Measurements from ENCODE around the gene APOBEC3C.
"Not testable (repeated sequence)": the region's sequence is repeated elsewhere in the genome, so short reads cannot be mapped to it uniquely, and the experiment has no call there.

Gene APOBEC3C

DNA sequence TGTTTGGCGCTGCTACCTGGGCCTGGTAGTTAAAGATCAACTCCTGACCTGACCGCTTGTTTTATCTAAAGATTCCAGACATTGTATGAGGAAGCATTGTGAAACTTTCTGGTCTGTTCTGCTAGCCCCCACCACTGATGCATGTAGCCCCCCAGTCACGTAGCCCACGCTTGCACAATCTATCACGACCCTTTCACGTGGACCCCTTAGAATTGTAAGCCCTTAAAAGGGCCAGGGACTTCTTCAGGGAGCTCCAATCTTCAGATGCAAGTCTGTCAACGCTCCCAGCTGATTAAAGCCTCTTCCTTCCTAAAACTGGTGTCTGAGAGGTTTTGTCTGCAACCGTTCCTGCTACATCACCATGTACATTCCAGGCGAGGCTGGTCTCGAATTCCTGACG lies 41.6 kb downstream of the APOBEC3C start:
- H3K4me2 ChIP-seq (ENCODE audit: low read length) = no peak overlapping the region
- H3K27me3 ChIP-seq (ENCODE audit: control insufficient read depth, insufficient read depth, low read length) = peaks cover 16% of the 10 kb centered on the region
- no peak overlapping the region for H3K4me3 ChIP-seq (ENCODE audit: low read length)
- H3K9ac ChIP-seq (ENCODE audit: low read depth, low read length) = no peak overlapping the region
- H3K36me3 ChIP-seq (ENCODE audit: insufficient read depth, low read length) = no peaks in the 10 kb centered on the region
- no peaks in the 10 kb centered on the region for H3K4me1 ChIP-seq (ENCODE audit: control insufficient read depth, insufficient read depth, low read length)
- H3K9me3 ChIP-seq (replicated peaks; ENCODE audit: low read length) = no peaks in the 10 kb centered on the region

DNA sequence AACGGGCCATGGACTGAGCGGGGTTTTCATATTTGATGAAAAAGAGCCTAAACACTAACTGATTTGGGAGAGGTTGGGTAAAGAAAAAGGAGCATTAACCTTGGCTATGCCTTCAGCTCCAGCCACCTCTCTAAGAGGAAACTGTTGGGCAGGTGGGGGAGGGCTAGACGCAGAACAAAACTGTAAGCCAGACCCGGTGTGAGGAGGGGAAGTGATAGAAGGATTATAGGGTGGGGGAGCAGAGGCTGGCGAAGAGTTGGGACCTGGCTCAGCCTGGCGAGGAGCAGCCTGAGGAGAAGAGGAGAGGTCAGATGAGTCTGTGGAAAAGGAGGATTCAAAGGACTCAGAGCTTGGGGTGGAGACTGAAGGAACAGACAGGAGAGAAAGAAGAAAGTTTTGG lies 47.2 kb downstream of the APOBEC3C start:
- H3K27me3 ChIP-seq (ENCODE audit: control insufficient read depth, insufficient read depth, low read length) = peaks cover 36% of the 10 kb centered on the region
- not testable (repeated sequence) for H3K4me2 ChIP-seq (ENCODE audit: low read length); H3K9ac ChIP-seq (ENCODE audit: low read depth, low read length)

DNA sequence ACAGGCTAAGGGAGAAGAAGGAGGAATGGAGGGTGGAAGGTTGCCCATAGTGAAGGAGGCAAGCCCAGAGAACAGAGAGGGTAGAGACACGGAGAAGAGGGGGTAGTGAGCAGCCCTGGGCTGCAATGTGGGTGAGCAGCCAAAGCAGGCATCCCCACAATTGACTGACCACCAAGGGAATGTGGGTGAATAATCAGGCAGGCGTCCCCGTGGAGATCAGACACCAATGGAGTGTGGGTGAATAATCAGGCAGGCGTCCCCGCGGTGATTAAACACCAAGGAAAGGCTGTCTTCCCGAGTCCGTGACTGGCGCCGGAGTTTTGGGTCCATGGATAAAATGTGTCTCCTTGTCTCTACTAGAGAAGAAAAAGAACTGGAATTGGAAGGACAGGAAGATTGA lies 47.9 kb downstream of the APOBEC3C start:
- H3K27me3 ChIP-seq (ENCODE audit: control insufficient read depth, insufficient read depth, low read length) = peaks cover 37% of the 10 kb centered on the region
- H3K36me3 ChIP-seq (ENCODE audit: insufficient read depth, low read length); H3K4me3 ChIP-seq (ENCODE audit: low read length); H3K9me3 ChIP-seq (replicated peaks; ENCODE audit: low read length); H3K4me1 ChIP-seq (ENCODE audit: control insufficient read depth, insufficient read depth, low read length); H3K4me2 ChIP-seq (ENCODE audit: low read length); H3K9ac ChIP-seq (ENCODE audit: low read depth, low read length): not testable (repeated sequence)

More for the DNA sequence above, 47.2 kb downstream of the APOBEC3C start:
- not testable (repeated sequence) for H3K36me3 ChIP-seq (ENCODE audit: insufficient read depth, low read length); H3K4me1 ChIP-seq (ENCODE audit: control insufficient read depth, insufficient read depth, low read length); H3K4me3 ChIP-seq (ENCODE audit: low read length); H3K9me3 ChIP-seq (replicated peaks; ENCODE audit: low read length)

- H3K36me3 ChIP-seq (ENCODE audit: insufficient read depth, low read length); H3K4me2 ChIP-seq (ENCODE audit: low read length); H3K9me3 ChIP-seq (replicated peaks; ENCODE audit: low read length); H3K9ac ChIP-seq (ENCODE audit: low read depth, low read length); H3K4me3 ChIP-seq (ENCODE audit: low read length); H3K4me1 ChIP-seq (ENCODE audit: control insufficient read depth, insufficient read depth, low read length): not testable (repeated sequence)
- H3K27me3 ChIP-seq (ENCODE audit: control insufficient read depth, insufficient read depth, low read length) = peaks cover 52% of the 10 kb centered on the region
Measured at GRCh38 chr22:39063904-39064303, 49.8 kb downstream of the APOBEC3C start.

GRCh38 chr22:39066442-39067276 lies 52.6 kb downstream of the APOBEC3C start:
- H3K36me3 ChIP-seq (ENCODE audit: insufficient read depth, low read length); H3K9me3 ChIP-seq (replicated peaks; ENCODE audit: low read length); H3K4me2 ChIP-seq (ENCODE audit: low read length); H3K9ac ChIP-seq (ENCODE audit: low read depth, low read length); H3K4me3 ChIP-seq (ENCODE audit: low read length); H3K4me1 ChIP-seq (ENCODE audit: control insufficient read depth, insufficient read depth, low read length): not testable (repeated sequence)
- H3K27me3 ChIP-seq (ENCODE audit: control insufficient read depth, insufficient read depth, low read length) = peaks cover 39% of the 10 kb centered on the region

DNA sequence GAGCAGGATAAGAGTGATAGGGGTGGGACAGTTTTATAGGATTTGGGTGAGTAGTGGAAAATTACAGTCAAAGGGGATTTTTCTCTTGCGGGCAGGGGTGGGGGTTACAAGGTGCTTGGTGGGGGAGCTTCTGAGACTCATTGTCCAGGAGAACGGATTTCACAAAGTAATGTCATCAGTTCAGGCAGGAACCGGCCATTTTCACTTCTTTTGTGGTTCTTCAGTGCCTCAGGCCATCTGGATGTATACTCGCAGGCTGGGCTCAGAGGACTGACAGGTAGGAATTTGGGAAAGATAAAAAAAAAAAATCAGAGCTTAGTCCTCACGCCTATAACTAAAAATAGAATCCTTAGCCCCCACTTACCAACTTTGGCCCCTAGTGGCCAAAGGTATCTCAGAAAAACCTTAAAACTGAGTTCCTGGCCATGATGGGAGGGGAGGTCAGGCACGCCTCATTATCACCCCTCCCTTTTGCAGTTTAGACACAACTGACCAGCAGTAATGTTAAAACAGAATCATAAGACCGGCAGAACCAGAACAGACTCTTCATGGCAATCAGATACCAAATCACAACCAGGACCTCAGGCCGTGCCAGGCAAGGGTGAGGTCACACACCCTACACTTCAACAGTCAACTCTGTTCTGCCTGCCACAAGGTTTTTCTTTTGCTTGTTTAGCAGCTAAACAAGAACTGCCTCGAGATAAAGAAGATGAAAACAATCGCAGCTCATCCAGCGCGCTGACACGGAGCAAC lies 54.2 kb downstream of the APOBEC3C start:
- no peaks in the 10 kb centered on the region for H3K9me3 ChIP-seq (replicated peaks; ENCODE audit: low read length)
- H3K4me1 ChIP-seq (ENCODE audit: control insufficient read depth, insufficient read depth, low read length) = no peaks in the 10 kb centered on the region
- no peaks in the 10 kb centered on the region for H3K36me3 ChIP-seq (ENCODE audit: insufficient read depth, low read length)
- H3K4me2 ChIP-seq (ENCODE audit: low read length) = no peak overlapping the region
- no peak overlapping the region for H3K4me3 ChIP-seq (ENCODE audit: low read length)
- H3K27me3 ChIP-seq (ENCODE audit: control insufficient read depth, insufficient read depth, low read length) = peaks cover 29% of the 10 kb centered on the region
- no peak overlapping the region for H3K9ac ChIP-seq (ENCODE audit: low read depth, low read length)

Data from skeletal muscle satellite cell (primary cell).